Transverse colon (tissue), 4 donors: ENCODE data around the gene COLEC11. TPM values are rescaled to one million over a fixed set of nuclear protein-coding genes. Genes with fewer than 3 reads are reported as not detected.

Experiments used
- DNase-seq: peaks from one replicate; pipeline ENCODE4 v3.0.0-alpha.2; 2019
- H3K27ac ChIP-seq, 4 donors: fragments of 200-600 bp; sonication (generic); 2 replicates each; pipeline ENCODE4 v1.5.1; 2016 to 2018; ENCODE audit warnings: inconsistent platforms in 4 of 4
- H3K27me3 ChIP-seq: fragments of 200-600 bp; sonication (generic); 2 replicates; pipeline ENCODE4 v1.5.1; 2017; ENCODE audit warnings: inconsistent platforms
- H3K36me3 ChIP-seq, 4 donors: fragments of 200-600 bp; sonication (generic); 2 replicates each; pipeline ENCODE4 v1.5.1; 2017 to 2019; ENCODE audit warnings: inconsistent platforms in 4 of 4
- H3K4me1 ChIP-seq, 4 donors: fragments of 200-600 bp; sonication (generic); 2 replicates each; pipeline ENCODE4 v1.5.1; 2017 to 2020; ENCODE audit warnings: inconsistent platforms in 4 of 4
- H3K4me3 ChIP-seq, 4 donors: fragments of 200-600 bp; sonication (generic); 1 replicate in 1 of 4; 2 replicates in 3 of 4; pipeline versions ENCODE4 v1.5.1 to v1.6.1; 2017 to 2019; ENCODE audit warnings: inconsistent platforms in 4 of 4
- H3K9me3 ChIP-seq, 2 donors: fragments of 200-600 bp; sonication (generic); 2 replicates each; pipeline ENCODE4 v1.5.1; 2017 to 2019; ENCODE audit warnings: inconsistent platforms in 2 of 2
- EP300 ChIP-seq: sonication (generic); formaldehyde crosslinking; IDR thresholded peaks from one replicate; pipeline ENCODE4 v1.6.1; 2017; ENCODE audit warnings: antibody characterized with exemption, low read depth
- POLR2A ChIP-seq: fragments of 450-650 bp; IDR thresholded peaks from one replicate; pipeline ENCODE4 v1.6.1; 2016; ENCODE audit warnings: antibody characterized with exemption, mild to moderate bottlenecking, moderate library complexity
- POLR2AphosphoS5 ChIP-seq, 3 donors: sonication (generic); formaldehyde crosslinking; IDR thresholded peaks; one replicate each; pipeline ENCODE4 v1.6.1; 2016; ENCODE audit warnings: antibody characterized with exemption in 3 of 3
- WGBS, 2 donors: methylation state at CpG; one replicate each; pipeline ENCODE4 v1.1.5; 2018; ENCODE audit warnings: low coverage in 1 of 2; 5-methylcytosine and 5-hydroxymethylcytosine counted together
- in situ Hi-C, 4 donors: fragments of 200-750 bp; cut with MboI; loops; one replicate each; pipeline versions ENCODE4 v1.15.0 to v1.15.1; 2017; ENCODE audit warnings: low sequenced_read_pairs in 3 of 4, low pct_ligation_motif_present in 1 of 4, low pct_unique_long_range_greater_than_20kb in 1 of 4
- intact Hi-C: fragments of 100-400 bp; cut with DNase I; formaldehyde crosslinking; loops from one replicate; pipeline ENCODE4 v1.15.1; 2023; ENCODE audit warnings: low total_unique reads
- total RNA-seq, 4 donors: library from RNA; depleted of rRNA; stranded (reverse); fragments of >200 nt; gene quantifications; one replicate each; pipeline ENCODE4 v1.1.0, GENCODE V29; 2016
- TF ChIP-seq, protein P1 (sequence below), 5 experiments: fragments of 200-600 bp in 3 of 5; fragments of 450-650 bp in 2 of 5; sonication (generic) in 3 of 5; IDR thresholded peaks; 1 replicate in 2 of 5; 2 replicates in 3 of 5; pipeline ENCODE4 v1.5.1; 2016 to 2017; ENCODE audit warnings: antibody characterized with exemption in 5 of 5, inconsistent platforms in 3 of 5, mild to moderate bottlenecking in 2 of 5, moderate library complexity in 1 of 5

The COLEC11 gene
- total RNA-seq, 4 donors from 2014 or later = 1.6 to 2.0 TPM; not detected in 2

- Histone ChIP-seq H3K4me1 (peaks cover 5 to 11% (median 8%) of the 10 kb centered on the region in 4 donors), H3K27me3 (no peaks in the 10 kb centered on the region), H3K9me3 (no peaks in the 10 kb centered on the region), H3K36me3 (peaks cover 0 to 3% (median 0%) of the 10 kb centered on the region in 4 donors), H3K4me3 (no peak overlapping the region), H3K27ac (no peak overlapping the region)
- intact Hi-C loops = no loop called here
- WGBS, 2 donors = 84% methylated on average over 7 of the region's 7 CpGs; no CpG with 5 or more reads in 1 of the 2 donors
- in situ Hi-C loops = no loop called here
- TF ChIP-seq POLR2A = no peak
- TF ChIP-seq EP300 = no peak
- no peak for TF ChIP-seq POLR2AphosphoS5 (IDR thresholded peaks at IDR 0.05)
- TF ChIP-seq, protein P1, sequence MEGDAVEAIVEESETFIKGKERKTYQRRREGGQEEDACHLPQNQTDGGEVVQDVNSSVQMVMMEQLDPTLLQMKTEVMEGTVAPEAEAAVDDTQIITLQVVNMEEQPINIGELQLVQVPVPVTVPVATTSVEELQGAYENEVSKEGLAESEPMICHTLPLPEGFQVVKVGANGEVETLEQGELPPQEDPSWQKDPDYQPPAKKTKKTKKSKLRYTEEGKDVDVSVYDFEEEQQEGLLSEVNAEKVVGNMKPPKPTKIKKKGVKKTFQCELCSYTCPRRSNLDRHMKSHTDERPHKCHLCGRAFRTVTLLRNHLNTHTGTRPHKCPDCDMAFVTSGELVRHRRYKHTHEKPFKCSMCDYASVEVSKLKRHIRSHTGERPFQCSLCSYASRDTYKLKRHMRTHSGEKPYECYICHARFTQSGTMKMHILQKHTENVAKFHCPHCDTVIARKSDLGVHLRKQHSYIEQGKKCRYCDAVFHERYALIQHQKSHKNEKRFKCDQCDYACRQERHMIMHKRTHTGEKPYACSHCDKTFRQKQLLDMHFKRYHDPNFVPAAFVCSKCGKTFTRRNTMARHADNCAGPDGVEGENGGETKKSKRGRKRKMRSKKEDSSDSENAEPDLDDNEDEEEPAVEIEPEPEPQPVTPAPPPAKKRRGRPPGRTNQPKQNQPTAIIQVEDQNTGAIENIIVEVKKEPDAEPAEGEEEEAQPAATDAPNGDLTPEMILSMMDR (IDR thresholded peaks at IDR 0.05) = no peak
- DNase-seq = no peak
Observed at GRCh38 chr2:3588084-3588483, 6.8 kb upstream of the COLEC11 start.

- no peaks in the 10 kb centered on the region for H3K9me3 ChIP-seq
- DNase-seq = no peak
- H3K27me3 ChIP-seq = no peaks in the 10 kb centered on the region
- H3K36me3 ChIP-seq = no peaks in the 10 kb centered on the region
- intact Hi-C loops (no loop called here), in situ Hi-C loops (no loop called here)
- TF ChIP-seq POLR2AphosphoS5 (IDR thresholded peaks at IDR 0.05) = no peak
- TF ChIP-seq, protein P1 (IDR thresholded peaks at IDR 0.05) = no peak
- TF ChIP-seq POLR2A = no peak
- no peak for TF ChIP-seq EP300
- no peak overlapping the region for H3K4me3 ChIP-seq
- 90 to 95% methylated on average over 8 to 11 of the region's 11 CpGs for WGBS, 2 donors
- H3K4me1 ChIP-seq = peaks cover 5 to 11% (median 8%) of the 10 kb centered on the region in 4 donors
- no peak overlapping the region for H3K27ac ChIP-seq
Observed at GRCh38 chr2:3589086-3589485, 5.8 kb upstream of the COLEC11 start.

- in situ Hi-C loops (no loop called here), intact Hi-C loops (no loop called here)
- H3K4me3 ChIP-seq = no peak overlapping the region
- H3K4me1 ChIP-seq = no peaks in the 10 kb centered on the region
- no peaks in the 10 kb centered on the region for H3K9me3 ChIP-seq
- TF ChIP-seq, protein P1 (IDR thresholded peaks at IDR 0.05) = no peak
- TF ChIP-seq POLR2A (no peak), POLR2AphosphoS5 (IDR thresholded peaks at IDR 0.05) (no peak)
- no peaks in the 10 kb centered on the region for H3K36me3 ChIP-seq
- WGBS, 2 donors = 85 to 90% methylated on average over 2 to 11 of the region's 11 CpGs
- no peaks in the 10 kb centered on the region for H3K27me3 ChIP-seq
- no peak overlapping the region for H3K27ac ChIP-seq
- DNase-seq = no peak
Observed at GRCh38 chr2:3595404-3595803, 492 bp downstream of the COLEC11 start.

GRCh38 chr2:3595985-3596384 lies 1.1 kb downstream of the COLEC11 start:
- TF ChIP-seq POLR2AphosphoS5 (IDR thresholded peaks at IDR 0.05) (no peak), EP300 (no peak), POLR2A (no peak)
- TF ChIP-seq, protein P1 (IDR thresholded peaks at IDR 0.05) = no peak
- no peak for DNase-seq
- WGBS, 2 donors = 81 to 100% methylated on average over 3 to 6 of the region's 6 CpGs
- no peak overlapping the region for H3K4me3 ChIP-seq
- in situ Hi-C loops (no loop called here), intact Hi-C loops (no loop called here)
- H3K9me3 ChIP-seq = no peaks in the 10 kb centered on the region
- no peak overlapping the region for H3K27ac ChIP-seq
- H3K27me3 ChIP-seq = no peaks in the 10 kb centered on the region
- no peaks in the 10 kb centered on the region for H3K36me3 ChIP-seq
- H3K4me1 ChIP-seq = no peaks in the 10 kb centered on the region
